AG09309 (cell line): ENCODE data around the gene GDF10.

Experiments used
- DNase-seq: peaks from one replicate; pipeline ENCODE4 v3.0.0-alpha.2; 2010; ENCODE audit warnings: low read depth
- H3K4me3 ChIP-seq: 2 replicates; pipeline ENCODE4 v1.5.1; 2011; ENCODE audit warnings: mild to moderate bottlenecking, low read depth, low read length, moderate library complexity; ENCODE audit not compliant: control insufficient read depth
- TF ChIP-seq, protein P1 (sequence below): IDR thresholded peaks from 2 replicates; pipeline ENCODE4 v1.5.1; 2011; ENCODE audit warnings: mild to moderate bottlenecking, low read depth, low read length, inconsistent platforms; ENCODE audit not compliant: insufficient read depth, control insufficient read depth; ENCODE audit errors: missing control alignments

Gene GDF10

DNA sequence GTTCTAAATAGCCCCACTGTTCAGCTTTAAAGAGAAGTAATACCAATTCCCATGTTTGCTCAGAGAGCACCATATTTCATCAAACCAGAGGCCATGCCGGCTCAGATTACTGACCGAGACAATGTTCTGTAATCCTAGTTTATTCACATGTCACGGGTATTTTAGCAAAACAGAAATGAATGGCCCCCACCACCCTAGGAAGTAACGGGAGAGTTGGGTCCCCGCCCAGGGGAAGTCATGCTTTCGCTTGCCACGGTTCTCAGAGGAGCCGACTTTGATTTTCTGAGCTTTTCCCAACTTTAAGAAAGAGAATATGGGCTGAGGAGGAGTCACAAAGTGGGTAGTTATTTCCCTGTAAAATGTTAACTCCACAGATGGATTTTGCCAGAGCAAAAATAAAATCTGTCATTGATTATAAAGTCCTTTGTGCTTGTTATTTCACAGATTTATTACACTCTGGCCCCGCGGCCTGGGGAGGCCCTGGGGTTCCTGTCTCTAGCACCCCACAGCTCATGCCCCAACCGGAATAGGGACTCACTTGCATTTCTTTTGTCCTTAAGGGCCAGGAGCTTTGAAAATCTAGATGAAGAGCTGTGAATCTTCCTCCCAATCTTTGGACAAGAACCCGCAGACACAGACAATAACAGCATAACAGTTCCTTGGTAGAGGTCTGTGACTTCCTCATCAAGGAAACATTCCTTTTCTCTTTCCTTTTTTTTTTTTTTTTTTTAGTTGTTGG lies 3.7 kb upstream of the GDF10 start:
- TF ChIP-seq, protein P1, sequence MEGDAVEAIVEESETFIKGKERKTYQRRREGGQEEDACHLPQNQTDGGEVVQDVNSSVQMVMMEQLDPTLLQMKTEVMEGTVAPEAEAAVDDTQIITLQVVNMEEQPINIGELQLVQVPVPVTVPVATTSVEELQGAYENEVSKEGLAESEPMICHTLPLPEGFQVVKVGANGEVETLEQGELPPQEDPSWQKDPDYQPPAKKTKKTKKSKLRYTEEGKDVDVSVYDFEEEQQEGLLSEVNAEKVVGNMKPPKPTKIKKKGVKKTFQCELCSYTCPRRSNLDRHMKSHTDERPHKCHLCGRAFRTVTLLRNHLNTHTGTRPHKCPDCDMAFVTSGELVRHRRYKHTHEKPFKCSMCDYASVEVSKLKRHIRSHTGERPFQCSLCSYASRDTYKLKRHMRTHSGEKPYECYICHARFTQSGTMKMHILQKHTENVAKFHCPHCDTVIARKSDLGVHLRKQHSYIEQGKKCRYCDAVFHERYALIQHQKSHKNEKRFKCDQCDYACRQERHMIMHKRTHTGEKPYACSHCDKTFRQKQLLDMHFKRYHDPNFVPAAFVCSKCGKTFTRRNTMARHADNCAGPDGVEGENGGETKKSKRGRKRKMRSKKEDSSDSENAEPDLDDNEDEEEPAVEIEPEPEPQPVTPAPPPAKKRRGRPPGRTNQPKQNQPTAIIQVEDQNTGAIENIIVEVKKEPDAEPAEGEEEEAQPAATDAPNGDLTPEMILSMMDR: no peak
- H3K4me3 ChIP-seq: no peak overlapping the region
- DNase-seq: no peak

DNA sequence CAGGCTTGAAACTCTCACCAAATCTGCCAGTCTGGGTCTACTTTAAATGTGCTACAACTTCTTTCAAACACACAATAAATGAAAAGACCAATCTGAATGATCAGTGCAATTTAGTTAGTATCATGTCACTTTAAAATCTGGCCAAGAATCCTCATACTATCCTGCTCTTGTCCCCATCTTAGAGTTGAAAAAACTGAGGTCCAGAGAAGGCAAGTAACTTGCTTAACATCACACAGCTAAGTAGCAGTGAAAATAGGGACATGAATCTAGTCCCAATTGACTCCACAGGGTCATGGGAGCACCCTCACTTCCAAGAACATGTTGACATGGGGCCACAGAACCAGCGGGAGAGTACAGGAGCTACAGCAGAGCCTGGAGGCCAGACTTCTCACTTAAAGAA lies 3.1 kb upstream of the GDF10 start:
- H3K4me3 ChIP-seq: no peak overlapping the region
- TF ChIP-seq, protein P1: no peak
- no peak for DNase-seq

DNA sequence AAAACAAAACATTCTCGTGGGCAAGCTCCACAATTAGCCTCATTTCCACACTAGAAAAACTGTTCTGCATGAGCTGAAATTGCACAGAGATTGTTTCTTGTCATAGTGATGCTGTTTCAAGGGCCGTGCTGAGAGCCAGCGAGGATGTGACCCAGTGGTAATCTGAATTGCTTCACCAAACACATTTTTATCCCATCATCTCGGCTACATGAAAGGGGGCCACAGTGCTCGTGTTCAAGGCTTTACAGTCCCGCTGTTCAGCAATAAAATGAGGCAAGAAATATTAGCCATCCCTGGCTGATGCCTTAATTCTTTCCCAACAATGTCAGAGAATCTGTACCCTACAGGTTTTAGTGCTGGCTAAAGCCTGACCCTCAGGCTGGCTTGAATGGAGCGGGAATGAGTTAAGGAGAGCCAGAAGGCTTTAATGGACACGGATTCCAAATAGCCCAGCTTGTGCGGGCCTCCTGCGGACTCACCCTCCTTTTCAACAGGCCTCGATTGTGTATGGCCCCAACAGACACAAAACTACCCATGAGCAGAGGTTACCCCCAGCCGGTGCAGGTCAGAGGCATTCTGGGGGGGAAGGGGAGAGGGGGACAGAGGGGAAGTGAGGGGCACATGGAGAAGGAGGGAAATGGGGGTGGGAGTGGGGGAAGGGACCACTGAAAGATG lies 2.0 kb upstream of the GDF10 start:
- no peak overlapping the region for H3K4me3 ChIP-seq
- DNase-seq: no peak
- TF ChIP-seq, protein P1: no peak

DNA sequence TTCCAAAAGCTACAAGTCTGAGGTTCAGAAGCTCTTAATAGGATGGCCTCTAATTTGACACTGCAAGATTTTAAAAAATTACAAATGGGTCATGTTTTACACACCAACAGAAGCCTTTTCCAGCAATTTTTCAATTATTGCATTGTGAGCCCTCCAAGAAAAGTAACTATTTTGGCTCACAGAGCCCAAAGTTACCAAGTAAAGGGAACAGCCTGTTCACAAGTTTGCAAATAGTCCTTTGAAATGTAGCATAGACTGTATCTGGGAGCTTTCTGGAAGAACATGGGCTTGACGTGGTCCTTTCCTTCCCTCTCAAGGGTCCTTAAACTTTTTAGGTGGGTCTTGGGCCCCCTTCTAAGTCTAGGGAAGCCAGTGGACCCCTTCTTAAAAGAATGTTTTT lies 1.3 kb upstream of the GDF10 start:
- no peak for DNase-seq
- no peak overlapping the region for H3K4me3 ChIP-seq
- TF ChIP-seq, protein P1: no peak

DNA sequence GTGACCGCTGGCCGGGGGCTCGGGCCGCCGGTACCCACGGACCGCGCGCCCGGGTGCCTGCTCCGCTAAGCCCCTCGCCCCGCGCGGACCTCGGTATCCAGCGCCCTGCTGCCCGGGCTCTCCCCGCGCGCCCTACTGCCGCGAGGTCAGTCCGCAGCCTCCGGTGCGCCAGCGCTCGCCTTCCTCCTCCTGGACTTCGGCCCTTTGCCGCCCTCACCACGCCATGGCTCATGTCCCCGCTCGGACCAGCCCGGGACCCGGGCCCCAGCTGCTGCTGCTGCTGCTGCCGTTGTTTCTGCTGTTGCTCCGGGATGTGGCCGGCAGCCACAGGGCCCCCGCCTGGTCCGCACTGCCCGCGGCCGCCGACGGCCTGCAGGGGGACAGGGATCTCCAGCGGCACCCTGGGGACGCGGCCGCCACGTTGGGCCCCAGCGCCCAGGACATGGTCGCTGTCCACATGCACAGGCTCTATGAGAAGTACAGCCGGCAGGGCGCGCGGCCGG lies 483 bp downstream of the GDF10 start:
- no peak overlapping the region for H3K4me3 ChIP-seq
- TF ChIP-seq, protein P1: no peak
- DNase-seq: no peak

DNA sequence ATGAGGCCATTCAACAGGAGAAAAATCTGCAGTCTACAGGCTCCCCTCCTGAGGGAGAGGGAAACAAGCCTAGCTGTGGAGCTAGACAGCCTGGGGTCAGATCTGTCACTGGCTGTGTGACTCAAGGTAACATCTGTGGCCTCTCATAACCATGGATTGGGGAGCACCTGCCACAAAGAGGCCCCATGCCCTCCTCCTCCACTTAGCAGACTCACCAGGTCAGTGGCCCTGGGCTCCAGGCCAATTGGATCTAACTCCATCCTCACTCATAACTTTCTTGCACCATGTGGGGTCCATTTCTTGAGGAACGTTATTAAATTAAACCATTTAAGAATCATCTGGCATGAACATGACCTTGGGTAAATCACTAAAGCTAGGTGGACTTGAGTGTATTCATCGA lies 1.8 kb downstream of the GDF10 start:
- DNase-seq: no peak
- TF ChIP-seq, protein P1: no peak
- no peak overlapping the region for H3K4me3 ChIP-seq

DNA sequence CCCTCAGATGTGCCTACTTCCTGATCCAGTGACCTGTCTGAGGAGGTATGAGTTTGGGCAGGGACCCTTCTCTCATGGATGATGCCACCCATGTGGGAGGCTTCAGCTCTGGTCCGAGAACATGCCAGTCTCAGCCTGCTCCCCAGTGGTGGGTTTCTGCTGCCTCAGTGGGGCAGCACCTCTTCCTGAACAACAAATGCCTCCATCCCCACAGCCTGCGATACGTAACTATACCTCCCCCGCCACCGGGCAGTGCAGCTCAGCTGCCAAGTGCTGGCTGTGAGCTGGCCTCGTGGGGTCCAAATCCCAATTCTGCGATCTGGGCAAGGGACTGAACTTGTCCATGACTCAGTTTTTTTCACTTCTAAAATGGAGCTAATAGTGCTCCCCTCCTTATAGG lies 3.1 kb downstream of the GDF10 start:
- DNase-seq: no peak

More for the DNA sequence above, 3.1 kb downstream of the GDF10 start:
- H3K4me3 ChIP-seq: no peak overlapping the region
- TF ChIP-seq, protein P1: no peak
